ENCODE measurements around the gene IQGAP1. TPM values are rescaled to one million over a fixed set of nuclear protein-coding genes. Genes with fewer than 3 reads are reported as not detected.

The IQGAP1 gene
- total RNA-seq, 1 experiment from 2014 or later: 106 TPM

GRCh38 chr15:90493647-90494046 is 105.6 kb downstream of the IQGAP1 start (continued):
- TF ChIP-seq ERG (CRISPR knock-in tag; IDR thresholded peaks at IDR 0.05) (no peak), STAT6 (CRISPR knock-in tag; conservative IDR thresholded peaks at IDR 0.05; ENCODE audit: low read depth) (no peak), EMX1 (CRISPR knock-in tag; IDR thresholded peaks at IDR 0.05) (no peak), E2F1 (CRISPR knock-in tag; IDR thresholded peaks at IDR 0.05) (no peak), MAX (CRISPR knock-in tag; IDR thresholded peaks at IDR 0.05) (no peak), CTCF (IDR thresholded peaks at IDR 0.05) (no peak), ZNF423 (CRISPR knock-in tag; IDR thresholded peaks at IDR 0.05) (no peak)

GRCh38 chr15:90495067-90495466 is 107.0 kb downstream of the IQGAP1 start:
- Mint-ChIP-seq H3K4me3 (no peak overlapping the region), H3K9me3 (no peaks in the 10 kb centered on the region), H3K36me3 (peaks cover 64% of the 10 kb centered on the region), H3K27me3 (ENCODE audit: low read depth) (no peaks in the 10 kb centered on the region), H3K4me1 (no peaks in the 10 kb centered on the region; the same call in 1 of the 2 replicates), H3K27ac (no peak overlapping the region)
- POLR2A ChIA-PET: no interaction called here
- ATAC-seq (no peak), DNase-seq (ENCODE audit: low spot score) (no peak)
- CTCF ChIA-PET: no interaction called here
- TF ChIP-seq RELA (CRISPR knock-in tag; IDR thresholded peaks at IDR 0.05; ENCODE audit: borderline replicate concordance): no peak
- no peak for TF ChIP-seq ETV6 (CRISPR knock-in tag; IDR thresholded peaks at IDR 0.05)
- TF ChIP-seq NFYB (CRISPR knock-in tag; conservative IDR thresholded peaks at IDR 0.05; ENCODE audit: low read depth): no peak
- TF ChIP-seq SMAD3 (CRISPR knock-in tag; IDR thresholded peaks at IDR 0.05; ENCODE audit: borderline replicate concordance): no peak
- TF ChIP-seq E2F1 (CRISPR knock-in tag; IDR thresholded peaks at IDR 0.05): no peak
- TF ChIP-seq ZNF396 (CRISPR knock-in tag; IDR thresholded peaks at IDR 0.05; ENCODE audit: borderline replicate concordance): no peak
- no peak for TF ChIP-seq NFATC4 (CRISPR knock-in tag; IDR thresholded peaks at IDR 0.05)
- no peak for TF ChIP-seq ELF4 (CRISPR knock-in tag; IDR thresholded peaks at IDR 0.05; ENCODE audit: low read depth)
- TF ChIP-seq ZNF317 (CRISPR knock-in tag; IDR thresholded peaks at IDR 0.05; ENCODE audit: borderline replicate concordance, low read depth): no peak
- TF ChIP-seq FOXJ3 (CRISPR knock-in tag; IDR thresholded peaks at IDR 0.05; ENCODE audit: borderline replicate concordance): no peak
- no peak for TF ChIP-seq CBFB (CRISPR knock-in tag; IDR thresholded peaks at IDR 0.05; ENCODE audit: low read depth)
- no peak for TF ChIP-seq ZMAT4 (CRISPR knock-in tag; IDR thresholded peaks at IDR 0.05)
- TF ChIP-seq ATF3 (CRISPR knock-in tag; conservative IDR thresholded peaks at IDR 0.05): no peak
- TF ChIP-seq ZNF232 (CRISPR knock-in tag; IDR thresholded peaks at IDR 0.05): no peak
- no peak for TF ChIP-seq ZNF416 (CRISPR knock-in tag; IDR thresholded peaks at IDR 0.05)

Data from WTC11 (cell line).